Fibroblast of the aortic adventitia (primary cell): ENCODE results near the gene P3H2. TPM values are rescaled to one million over a fixed set of nuclear protein-coding genes. Genes with fewer than 3 reads are reported as not detected.

Experiments
- DNase-seq: peaks from one replicate; pipeline ENCODE4 v3.0.0-alpha.2; 2010; ENCODE audit warnings: low read depth
- H3K4me3 ChIP-seq: 2 replicates; pipeline ENCODE4 v1.5.1; 2011; ENCODE audit warnings: low read depth, mild to moderate bottlenecking, control low read depth, low read length, moderate library complexity
- CTCF ChIP-seq: IDR thresholded peaks from 2 replicates; pipeline ENCODE4 v1.5.1; 2011; ENCODE audit warnings: mild to moderate bottlenecking, low read length, control low read depth, inconsistent platforms; ENCODE audit not compliant: insufficient read depth
- total RNA-seq: library from RNA; depleted of rRNA; stranded (reverse); fragments of >200 nt; gene quantifications from 2 replicates; pipeline ENCODE4 v1.2.3, GENCODE V29; 2012; ENCODE audit warnings: low replicate concordance

P3H2 gene
- total RNA-seq, 1 donor, result 4.0 TPM

GRCh38 chr3:189947948-189948723 is 172.6 kb downstream of the P3H2 start:
- peak; percentile 65 for TF ChIP-seq CTCF
- no peak overlapping the region for H3K4me3 ChIP-seq
- DNase-seq, result peak; percentile 67

- H3K4me3 ChIP-seq, result no peak overlapping the region
- peak; percentile 16 for DNase-seq
- no peak for TF ChIP-seq CTCF
These were observed 173.6 kb downstream of the P3H2 start for GRCh38 chr3:189947068-189947467.

GRCh38 chr3:189945935-189946709 is 174.6 kb downstream of the P3H2 start:
- TF ChIP-seq CTCF, result no peak
- no peak for DNase-seq
- no peak overlapping the region for H3K4me3 ChIP-seq

- no peak for DNase-seq
- H3K4me3 ChIP-seq, result no peak overlapping the region
- no peak for TF ChIP-seq CTCF
These were observed 176.2 kb downstream of the P3H2 start for GRCh38 chr3:189944285-189945145.

- no peak for TF ChIP-seq CTCF
- no peak for DNase-seq
- H3K4me3 ChIP-seq, result no peak overlapping the region
These were observed 177.7 kb downstream of the P3H2 start for GRCh38 chr3:189942948-189943347.

- H3K4me3 ChIP-seq, result no peak overlapping the region
- peak; percentile 53 for DNase-seq
- no peak for TF ChIP-seq CTCF
These were observed 179.0 kb downstream of the P3H2 start for GRCh38 chr3:189941679-189942078.
